K562 (cell line): ENCODE results near the gene MITF. TPM values are rescaled to one million over a fixed set of nuclear protein-coding genes. Genes with fewer than 3 reads are reported as not detected.
A peak's percentile ranks its signal among the peaks of the same experiment; 100 is the strongest.

ENCODE experiments used
- ADNP ChIP-seq: fragments of 200-800 bp; sonication (Bioruptor generic); IDR thresholded peaks from 2 replicates; pipeline ENCODE4 v1.6.1; 2016; ENCODE audit warnings: missing genetic modification characterization, missing compliant biosample characterization
- DIDO1 ChIP-seq: fragments of 450-650 bp; IDR thresholded peaks from 2 replicates; pipeline ENCODE4 v1.6.1; 2016; ENCODE audit warnings: low read depth, missing biosample characterization, missing genetic modification characterization
- HCFC1 ChIP-seq: IDR thresholded peaks from 2 replicates; pipeline ENCODE4 v1.6.1; 2012; ENCODE audit warnings: low read depth, low read length, improper control_type of control experiment
- JUND ChIP-seq, 2 experiments: IDR thresholded peaks; 2 replicates in 1 of 2; 3 replicates in 1 of 2; pipeline ENCODE4 v1.6.1; 2011; ENCODE audit warnings: borderline replicate concordance in 2 of 2, low read depth in 2 of 2, low read length in 2 of 2, improper control_type of control experiment in 1 of 2, missing biosample characterization in 1 of 2, missing genetic modification characterization in 1 of 2, missing genetic modification reagents in 1 of 2
- PRPF4 ChIP-seq: fragments of 200-400 bp; formaldehyde crosslinking; IDR thresholded peaks from one replicate; pipeline ENCODE4 v1.6.1; 2017; ENCODE audit warnings: low read length, low read depth, mild to moderate bottlenecking; ENCODE audit not compliant: insufficient read depth, poor library complexity, severe bottlenecking
- RBM34 ChIP-seq: fragments of 200-400 bp; formaldehyde crosslinking; IDR thresholded peaks from 2 replicates; pipeline ENCODE4 v1.6.1; 2018; ENCODE audit warnings: low read length, borderline replicate concordance; ENCODE audit not compliant: insufficient read depth
- SPI1 ChIP-seq: IDR thresholded peaks from 2 replicates; pipeline ENCODE4 v1.6.1; 2011; ENCODE audit warnings: low read depth, low read length, control low read depth, borderline replicate concordance
- SUPT5H ChIP-seq: fragments of 450-650 bp; IDR thresholded peaks from 2 replicates; pipeline ENCODE4 v1.6.1; 2016
- TAF15 ChIP-seq: fragments of 200-400 bp; formaldehyde crosslinking; IDR thresholded peaks from 2 replicates; pipeline ENCODE4 v1.6.1; 2017; ENCODE audit warnings: mild to moderate bottlenecking, low read depth, low read length, moderate library complexity
- TBL1XR1 ChIP-seq, 2 experiments: IDR thresholded peaks; 2 replicates each; pipeline ENCODE4 v1.6.1; 2012; ENCODE audit warnings: improper control_type of control experiment in 2 of 2, low read length in 2 of 2, mild to moderate bottlenecking in 1 of 2
- TRIM24 ChIP-seq, 2 experiments: fragments of 450-650 bp; IDR thresholded peaks; 2 replicates each; pipeline ENCODE4 v1.6.1; 2016
- ZBTB7A ChIP-seq: IDR thresholded peaks from 2 replicates; pipeline ENCODE4 v1.6.1; 2011; ENCODE audit warnings: low read depth, mild to moderate bottlenecking, low read length, moderate library complexity, borderline replicate concordance; ENCODE audit not compliant: control insufficient read depth
- ZNF165 ChIP-seq: fragments of 250-450 bp; sonication (Bioruptor Pico); IDR thresholded peaks from 2 replicates; pipeline ENCODE4 v1.4.0; 2020; ENCODE audit warnings: borderline replicate concordance
- ZNF282 ChIP-seq: sonication (generic); formaldehyde crosslinking; IDR thresholded peaks from 2 replicates; pipeline ENCODE4 v1.8.1; 2023; ENCODE audit warnings: missing genetic modification reagents
- ZNF444 ChIP-seq: fragments of 250-450 bp; sonication (Bioruptor Pico); IDR thresholded peaks from 2 replicates; pipeline ENCODE4 v1.4.0; 2020; ENCODE audit warnings: mild to moderate bottlenecking, moderate library complexity
- polyA plus RNA-seq, 8 experiments: library from polyadenylated mRNA; depleted of rRNA in 4 of 8; stranded (reverse) in 5 of 8; unstranded in 3 of 8; fragments of >200 nt; fragmentation: Nextera tagmentation in 2 of 8; fragmentation: Illumina TruSeq in 1 of 8; extraction: Ambion mirVana in 2 of 8; extraction: Trizol in 1 of 8; gene quantifications; 2 replicates each; pipeline versions ENCODE4 v1.2.1 to v1.2.3, GENCODE V29; 2011 to 2014; ENCODE audit warnings: inconsistent platforms in 1 of 8, missing spikeins in 1 of 8
- total RNA-seq, 7 experiments: library from RNA; depleted of rRNA in 6 of 7; stranded (reverse); fragments of >200 nt in 6 of 7; fragmentation: Illumina TruSeq in 2 of 7; extraction: Trizol in 2 of 7; gene quantifications; 2 replicates each; pipeline versions ENCODE4 v1.2.1 to v1.2.3, GENCODE V29; 2011 to 2021; ENCODE audit warnings: low replicate concordance in 1 of 7
- TF ChIP-seq, protein P1 (sequence below): sonication (generic); formaldehyde crosslinking; IDR thresholded peaks from 2 replicates; pipeline ENCODE4 v1.8.1; 2022; ENCODE audit warnings: missing genetic modification reagents
- TF ChIP-seq, protein P2 (sequence below): fragments of 250-450 bp; sonication (Bioruptor Pico); IDR thresholded peaks from 2 replicates; pipeline ENCODE4 v1.8.0; 2021; ENCODE audit warnings: moderate library complexity, mild to moderate bottlenecking, inconsistent platforms
- TF ChIP-seq, protein P3 (sequence below): fragments of 200-800 bp; sonication (Bioruptor generic); IDR thresholded peaks from 2 replicates; pipeline ENCODE4 v1.6.1; 2017; ENCODE audit warnings: missing genetic modification characterization, missing compliant biosample characterization

MITF gene
- total and polyA plus RNA-seq, 9 of the 15 experiments (the other 6 are each of a cell fraction or from before 2014, with no cell fraction given) = 5.6 to 14.9 (median 11.1) TPM

DNA sequence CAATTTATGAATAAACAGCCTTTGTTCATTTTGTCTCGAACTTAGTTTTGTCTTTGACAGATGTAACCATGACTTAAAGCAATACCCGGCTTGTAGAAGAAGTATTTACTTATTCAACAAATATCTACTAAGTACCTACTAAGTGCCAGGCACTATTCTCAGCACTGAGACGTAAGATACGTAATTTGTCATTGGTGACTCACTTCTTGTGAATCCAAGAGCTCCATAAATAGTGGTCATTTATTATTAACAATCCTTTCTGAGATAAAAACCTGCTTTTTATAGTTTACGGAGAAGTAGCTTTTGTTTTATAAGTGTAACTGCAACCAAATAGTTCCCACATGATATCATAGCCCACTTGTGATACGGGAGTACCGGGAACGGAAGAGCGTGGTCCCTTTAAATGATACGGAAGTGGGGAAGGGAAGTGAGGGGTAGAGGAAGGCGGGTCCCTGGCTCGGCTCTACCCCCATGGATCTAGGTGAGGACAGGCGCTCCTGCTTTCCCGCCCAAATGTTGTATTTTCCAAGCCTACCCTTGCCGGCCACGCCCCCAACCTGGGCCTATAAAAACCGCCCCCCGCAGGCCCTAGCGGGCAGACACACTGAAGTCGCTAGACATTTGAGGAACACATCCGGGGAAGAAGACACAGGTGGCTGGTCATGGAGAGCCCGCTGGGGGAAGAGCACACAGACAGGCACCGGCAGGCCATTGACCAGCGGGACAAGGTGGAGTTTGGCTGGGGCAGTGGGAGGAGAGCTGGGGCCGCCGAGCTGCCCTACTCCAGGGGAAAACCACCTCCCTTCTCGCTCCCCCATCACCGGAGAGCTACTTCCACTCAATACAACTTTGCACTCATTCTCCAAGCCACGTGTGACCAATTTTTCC, 260.1 kb downstream of the MITF start, which contains the start of gene SAMMSON (continued):
- TF ChIP-seq ZNF444 (CRISPR knock-in tag) (no peak), HCFC1 (no peak), PRPF4 (peak; percentile 72), TRIM24 (IDR thresholded peaks at IDR 0.05) (peak in 1 of 2 experiments; percentile 50; a peak in 2 of 4 replicates), ADNP (tag) (no peak), TBL1XR1 (IDR thresholded peaks at IDR 0.05; ENCODE audit: low read length in 2 of 2) (0 out of 4 replicates have a peak, but pooled peaks of 1 of the 2 experiments have one; percentile 4), RBM34 (no peak), DIDO1 (no peak), ZNF282 (CRISPR knock-in tag) (no peak), SUPT5H (peak; percentile 94), JUND (IDR thresholded peaks at IDR 0.05; ENCODE audit: borderline replicate concordance, low read depth, low read length) (peak; percentile 17; the same call in 1 of the 2 replicates), JUND (tag; IDR thresholded peaks at IDR 0.05; ENCODE audit: borderline replicate concordance, low read depth, low read length) (peak; percentile 70; the same call in 1 of the 3 replicates), ZBTB7A (peak; percentile 52; the same call in 1 of the 2 replicates), TAF15 (no peak), ZNF165 (CRISPR knock-in tag) (no peak), SPI1 (peak; percentile 84)
- TF ChIP-seq, protein P1, sequence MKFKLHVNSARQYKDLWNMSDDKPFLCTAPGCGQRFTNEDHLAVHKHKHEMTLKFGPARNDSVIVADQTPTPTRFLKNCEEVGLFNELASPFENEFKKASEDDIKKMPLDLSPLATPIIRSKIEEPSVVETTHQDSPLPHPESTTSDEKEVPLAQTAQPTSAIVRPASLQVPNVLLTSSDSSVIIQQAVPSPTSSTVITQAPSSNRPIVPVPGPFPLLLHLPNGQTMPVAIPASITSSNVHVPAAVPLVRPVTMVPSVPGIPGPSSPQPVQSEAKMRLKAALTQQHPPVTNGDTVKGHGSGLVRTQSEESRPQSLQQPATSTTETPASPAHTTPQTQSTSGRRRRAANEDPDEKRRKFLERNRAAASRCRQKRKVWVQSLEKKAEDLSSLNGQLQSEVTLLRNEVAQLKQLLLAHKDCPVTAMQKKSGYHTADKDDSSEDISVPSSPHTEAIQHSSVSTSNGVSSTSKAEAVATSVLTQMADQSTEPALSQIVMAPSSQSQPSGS (CRISPR knock-in tag) = no peak
- TF ChIP-seq, protein P2, sequence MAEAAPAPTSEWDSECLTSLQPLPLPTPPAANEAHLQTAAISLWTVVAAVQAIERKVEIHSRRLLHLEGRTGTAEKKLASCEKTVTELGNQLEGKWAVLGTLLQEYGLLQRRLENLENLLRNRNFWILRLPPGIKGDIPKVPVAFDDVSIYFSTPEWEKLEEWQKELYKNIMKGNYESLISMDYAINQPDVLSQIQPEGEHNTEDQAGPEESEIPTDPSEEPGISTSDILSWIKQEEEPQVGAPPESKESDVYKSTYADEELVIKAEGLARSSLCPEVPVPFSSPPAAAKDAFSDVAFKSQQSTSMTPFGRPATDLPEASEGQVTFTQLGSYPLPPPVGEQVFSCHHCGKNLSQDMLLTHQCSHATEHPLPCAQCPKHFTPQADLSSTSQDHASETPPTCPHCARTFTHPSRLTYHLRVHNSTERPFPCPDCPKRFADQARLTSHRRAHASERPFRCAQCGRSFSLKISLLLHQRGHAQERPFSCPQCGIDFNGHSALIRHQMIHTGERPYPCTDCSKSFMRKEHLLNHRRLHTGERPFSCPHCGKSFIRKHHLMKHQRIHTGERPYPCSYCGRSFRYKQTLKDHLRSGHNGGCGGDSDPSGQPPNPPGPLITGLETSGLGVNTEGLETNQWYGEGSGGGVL (CRISPR knock-in tag) = no peak
- TF ChIP-seq, protein P3, sequence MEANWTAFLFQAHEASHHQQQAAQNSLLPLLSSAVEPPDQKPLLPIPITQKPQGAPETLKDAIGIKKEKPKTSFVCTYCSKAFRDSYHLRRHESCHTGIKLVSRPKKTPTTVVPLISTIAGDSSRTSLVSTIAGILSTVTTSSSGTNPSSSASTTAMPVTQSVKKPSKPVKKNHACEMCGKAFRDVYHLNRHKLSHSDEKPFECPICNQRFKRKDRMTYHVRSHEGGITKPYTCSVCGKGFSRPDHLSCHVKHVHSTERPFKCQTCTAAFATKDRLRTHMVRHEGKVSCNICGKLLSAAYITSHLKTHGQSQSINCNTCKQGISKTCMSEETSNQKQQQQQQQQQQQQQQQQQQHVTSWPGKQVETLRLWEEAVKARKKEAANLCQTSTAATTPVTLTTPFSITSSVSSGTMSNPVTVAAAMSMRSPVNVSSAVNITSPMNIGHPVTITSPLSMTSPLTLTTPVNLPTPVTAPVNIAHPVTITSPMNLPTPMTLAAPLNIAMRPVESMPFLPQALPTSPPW = peak; percentile 91
